ENCODE results near the gene SDHC. TPM values are rescaled to one million over a fixed set of nuclear protein-coding genes. Genes with fewer than 3 reads are reported as not detected.
"Not testable (repeated sequence)": the region's sequence is repeated elsewhere in the genome, so short reads cannot be mapped to it uniquely, and the experiment has no call there.

SDHC gene
- total and polyA plus RNA-seq, 2 experiments from 2014 or later = 131 to 358 TPM

DNA sequence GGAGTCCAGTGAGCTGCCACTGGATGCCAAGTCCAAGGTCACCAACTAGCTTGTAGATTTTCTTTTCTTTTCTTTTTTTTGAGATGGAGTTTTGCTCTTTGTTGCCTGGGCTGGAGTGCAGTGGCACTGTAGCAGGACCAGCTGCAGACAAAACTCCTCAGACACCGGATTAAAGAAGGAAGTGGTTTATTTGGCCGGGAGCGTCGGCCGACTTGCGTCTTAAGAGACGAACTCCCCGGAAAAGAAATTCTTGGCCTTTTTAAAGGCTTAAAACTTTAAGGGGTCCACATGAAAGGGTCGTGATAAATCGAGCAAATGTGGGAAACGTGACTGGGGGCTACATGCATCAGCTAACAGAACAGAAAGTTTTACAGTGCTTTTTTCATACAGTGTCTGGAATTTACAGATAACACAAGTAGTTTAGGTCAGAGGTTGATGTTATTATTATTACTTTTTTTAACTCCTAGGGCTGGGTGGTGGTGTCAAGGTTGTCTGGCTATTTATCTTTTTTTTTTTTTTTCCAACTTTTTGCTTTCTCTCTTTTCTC, 89.9 kb downstream of the SDHC start:
- Histone ChIP-seq H3K79me2 (no peaks in the 10 kb centered on the region), H3K4me1 (ENCODE audit: insufficient read depth) (no peaks in the 10 kb centered on the region), H3K9me3 (ENCODE audit: low read depth) (no peaks in the 10 kb centered on the region), H2AFZ (no peak overlapping the region), H3K27me3 (no peaks in the 10 kb centered on the region), H3K36me3 (replicated peaks; ENCODE audit: insufficient read depth, low read depth) (no peaks in the 10 kb centered on the region), H3K4me3 (no peak overlapping the region), H3K9me2 (replicated peaks; ENCODE audit: insufficient read depth) (no peaks in the 10 kb centered on the region), H3K4me2 (no peak overlapping the region), H3K27ac (no peak overlapping the region), H4K20me1 (ENCODE audit: insufficient read depth, poor library complexity, severe bottlenecking) (no peaks in the 10 kb centered on the region)
- TF ChIP-seq EZH2 (IDR thresholded peaks at IDR 0.05; ENCODE audit: borderline replicate concordance) (no peak), CTCF (IDR thresholded peaks at IDR 0.05; ENCODE audit: poor library complexity) (no peak), EZH2phosphoT487 (IDR thresholded peaks at IDR 0.05; ENCODE audit: low read depth, severe bottlenecking, unreplicated experiment) (no peak)
- WGBS (ENCODE audit: low lambda C conversion rate, missing lambda C conversion rate) = 65% methylated on average over 11 of the region's 11 CpGs
- no peak for DNase-seq (ENCODE audit: low spot score)

GRCh38 chr1:161406551-161406950, 92.4 kb downstream of the SDHC start:
- DNase-seq (ENCODE audit: low spot score); H3K4me1 ChIP-seq (ENCODE audit: insufficient read depth); H2AFZ ChIP-seq; H3K79me2 ChIP-seq; H3K27me3 ChIP-seq; H3K27ac ChIP-seq; H3K9me2 ChIP-seq (replicated peaks; ENCODE audit: insufficient read depth); H3K36me3 ChIP-seq (replicated peaks; ENCODE audit: insufficient read depth, low read depth); H4K20me1 ChIP-seq (ENCODE audit: insufficient read depth, poor library complexity, severe bottlenecking); H3K4me2 ChIP-seq; H3K9me3 ChIP-seq (ENCODE audit: low read depth); H3K4me3 ChIP-seq: not testable (repeated sequence)
- WGBS (ENCODE audit: low lambda C conversion rate, missing lambda C conversion rate) = 97% methylated on average over 15 of the region's 17 CpGs

DNA sequence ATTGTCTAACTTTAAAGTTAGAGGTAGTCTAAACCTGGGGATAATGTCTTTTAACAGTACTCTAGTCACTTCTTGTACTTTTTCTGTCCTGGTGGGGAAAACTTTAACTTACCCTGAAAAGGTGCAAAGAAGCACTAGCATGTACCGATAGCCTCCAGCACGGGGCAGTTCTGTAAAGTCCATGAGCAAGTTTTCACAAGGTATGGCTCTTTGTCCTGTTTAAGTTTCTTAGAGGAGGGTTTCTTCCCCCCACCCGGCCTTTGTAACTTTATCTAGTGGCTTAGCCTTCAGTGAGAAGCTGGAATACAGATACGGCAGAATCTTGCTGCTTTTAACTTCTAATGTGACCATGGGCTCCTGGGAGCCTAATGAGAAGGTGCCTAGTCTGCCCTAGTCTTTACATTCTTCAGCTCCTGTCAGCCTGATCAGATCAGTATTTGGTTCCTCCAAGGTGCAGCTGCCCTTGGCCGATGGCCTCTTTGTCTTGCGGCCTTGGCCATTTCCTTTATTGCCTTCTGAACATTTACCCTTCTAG, 93.3 kb downstream of the SDHC start:
- 71% methylated on average over 6 of the region's 6 CpGs for WGBS (ENCODE audit: low lambda C conversion rate, missing lambda C conversion rate)
- H3K4me2 ChIP-seq = no peak overlapping the region

More for the DNA sequence above, 93.3 kb downstream of the SDHC start:
- no peaks in the 10 kb centered on the region for H3K4me1 ChIP-seq (ENCODE audit: insufficient read depth)
- no peaks in the 10 kb centered on the region for H3K9me3 ChIP-seq (ENCODE audit: low read depth)
- H3K9me2 ChIP-seq (replicated peaks; ENCODE audit: insufficient read depth) = no peaks in the 10 kb centered on the region
- TF ChIP-seq EZH2 (IDR thresholded peaks at IDR 0.05; ENCODE audit: borderline replicate concordance) = no peak
- no peak for TF ChIP-seq EZH2phosphoT487 (IDR thresholded peaks at IDR 0.05; ENCODE audit: low read depth, severe bottlenecking, unreplicated experiment)
- TF ChIP-seq CTCF (IDR thresholded peaks at IDR 0.05; ENCODE audit: poor library complexity) = no peak
- no peak overlapping the region for H3K27ac ChIP-seq
- H4K20me1 ChIP-seq (ENCODE audit: insufficient read depth, poor library complexity, severe bottlenecking) = no peaks in the 10 kb centered on the region
- H2AFZ ChIP-seq = no peak overlapping the region
- H3K79me2 ChIP-seq = no peaks in the 10 kb centered on the region
- no peak for DNase-seq (ENCODE audit: low spot score)
- no peak overlapping the region for H3K4me3 ChIP-seq
- H3K27me3 ChIP-seq = no peaks in the 10 kb centered on the region
- H3K36me3 ChIP-seq (replicated peaks; ENCODE audit: insufficient read depth, low read depth) = no peaks in the 10 kb centered on the region
